GM12875 (cell line): Measurements from ENCODE around the gene HACL1.
"Not testable (repeated sequence)": the region's sequence is repeated elsewhere in the genome, so short reads cannot be mapped to it uniquely, and the experiment has no call there.

ENCODE experiments used
- H3K4me3 ChIP-seq: one replicate; pipeline ENCODE4 v1.5.1; 2011; ENCODE audit warnings: low read depth, low read length, control low read depth
- CTCF ChIP-seq: IDR thresholded peaks from 2 replicates; pipeline ENCODE4 v1.5.1; 2011; ENCODE audit warnings: low read depth, mild to moderate bottlenecking, control low read depth, inconsistent platforms, low read length, moderate library complexity, borderline replicate concordance; ENCODE audit not compliant: insufficient read depth

Gene HACL1

DNA sequence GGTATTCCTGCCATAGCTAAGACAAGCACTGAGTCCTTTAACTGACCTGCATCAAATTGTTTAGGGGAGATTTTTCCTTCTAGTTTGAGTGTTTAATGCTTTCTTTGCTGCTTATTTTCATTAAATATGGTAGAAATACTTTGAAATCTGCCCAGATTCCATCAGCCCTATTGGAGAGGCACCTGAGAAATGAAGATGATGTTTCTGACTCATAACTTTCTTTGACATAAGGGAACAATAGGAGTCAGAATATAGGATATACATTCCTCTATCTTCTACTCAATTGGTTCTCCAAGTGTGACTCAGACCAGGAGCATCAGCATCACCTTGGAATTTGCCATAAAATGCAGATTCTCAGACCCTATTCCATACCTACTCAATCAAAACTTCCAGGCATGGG, 27.6 kb upstream of the HACL1 start:
- no peak overlapping the region for H3K4me3 ChIP-seq
- TF ChIP-seq CTCF = no peak

DNA sequence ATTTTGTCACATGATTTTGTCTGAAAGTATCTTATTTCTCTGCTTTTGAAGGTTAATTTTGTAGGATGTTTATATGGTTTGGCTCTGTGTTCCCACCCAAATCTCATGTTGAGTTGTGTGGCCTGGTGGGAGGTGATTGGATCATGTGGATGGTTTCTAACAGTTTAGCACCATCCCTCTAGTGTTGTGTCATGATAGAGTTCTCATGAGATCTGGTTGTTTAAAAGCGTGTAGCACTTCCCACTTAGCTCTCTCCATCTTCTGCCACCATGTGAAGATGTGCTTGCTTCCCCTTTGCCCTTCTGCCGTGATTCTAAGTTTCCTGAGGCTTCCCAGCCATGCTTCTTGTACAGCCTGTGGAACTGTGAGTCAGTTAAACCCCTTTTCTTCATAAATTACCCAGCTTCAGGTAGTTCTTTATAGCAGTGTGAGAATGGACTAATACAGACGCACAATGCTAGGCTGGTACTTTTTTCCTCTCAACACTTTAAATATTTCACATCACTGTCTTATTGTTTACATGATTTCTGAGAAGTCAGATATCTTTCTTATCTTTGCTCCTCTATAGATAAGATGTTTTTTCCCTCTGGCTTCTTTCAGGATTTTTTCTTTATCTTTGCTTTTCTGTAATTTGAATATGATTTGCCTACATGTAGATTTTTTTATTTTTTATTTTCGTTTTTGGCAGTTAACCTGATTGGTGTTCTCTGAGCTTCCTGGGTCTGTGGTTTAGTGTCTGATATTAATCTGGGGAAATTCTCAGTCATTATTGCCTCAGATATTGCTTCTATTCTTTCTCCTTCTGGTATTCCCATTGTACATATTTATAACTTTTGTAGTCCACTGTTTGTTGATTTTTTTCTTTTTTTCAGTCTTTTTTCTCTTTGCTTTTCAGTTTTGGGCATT, 22.4 kb upstream of the HACL1 start:
- TF ChIP-seq CTCF = no peak
- H3K4me3 ChIP-seq = no peak overlapping the region

GRCh38 chr3:15619659-15620464, 18.5 kb upstream of the HACL1 start:
- not testable (repeated sequence) for H3K4me3 ChIP-seq

DNA sequence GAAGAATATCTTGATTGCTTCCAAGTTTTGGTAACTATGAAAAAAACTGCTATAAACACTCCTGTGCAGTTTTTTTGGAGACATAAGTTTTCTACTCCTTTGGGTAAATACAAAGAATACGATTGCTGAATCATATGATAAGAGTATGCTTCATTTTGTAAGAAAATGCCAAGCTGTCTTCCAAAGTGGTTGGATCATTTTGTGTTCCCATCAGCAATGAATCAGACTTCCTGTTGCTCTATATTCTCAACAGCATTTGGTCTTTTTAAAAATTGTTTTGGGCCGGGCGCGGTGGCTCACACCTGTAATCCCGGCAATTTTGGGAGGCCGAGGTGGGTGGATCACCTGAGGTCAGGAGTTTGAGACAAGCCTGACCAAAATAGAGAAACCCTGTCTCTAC, 14.7 kb upstream of the HACL1 start:
- TF ChIP-seq CTCF = no peak
- H3K4me3 ChIP-seq = no peak overlapping the region

GRCh38 chr3:15614958-15615357, 13.6 kb upstream of the HACL1 start:
- no peak for TF ChIP-seq CTCF
- no peak overlapping the region for H3K4me3 ChIP-seq

DNA sequence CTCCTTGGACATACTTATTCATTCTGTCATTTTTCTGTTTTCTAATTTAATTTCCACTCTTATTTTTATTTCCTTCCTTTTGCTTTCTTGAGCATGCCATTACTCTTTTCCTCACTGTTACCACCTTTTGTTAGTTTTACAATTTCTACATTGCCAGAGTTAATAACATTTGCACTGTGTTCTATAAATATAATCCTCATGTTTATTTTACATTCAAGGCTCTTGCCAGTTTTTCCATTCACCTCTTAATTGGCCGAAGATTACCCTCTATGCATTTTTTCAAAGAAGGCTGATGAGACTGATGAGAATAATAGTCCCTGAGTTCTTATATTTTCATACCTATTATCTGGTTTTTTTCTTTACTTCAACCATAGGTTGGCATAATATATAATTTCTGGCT, 10.6 kb upstream of the HACL1 start:
- no peak for TF ChIP-seq CTCF
- H3K4me3 ChIP-seq = no peak overlapping the region

- H3K4me3 ChIP-seq = no peak overlapping the region
- no peak for TF ChIP-seq CTCF
Observed at GRCh38 chr3:15611018-15611417, 9.6 kb upstream of the HACL1 start.
